NCI-H774 (cell line): ENCODE measurements around the gene GPR153.
A peak's percentile ranks its signal among the peaks of the same experiment; 100 is the strongest.

Experiments used
- DNase-seq: peaks from one replicate; lab custom pipeline; 2025; lab: John Stamatoyannopoulos, UW

Gene GPR153

DNA sequence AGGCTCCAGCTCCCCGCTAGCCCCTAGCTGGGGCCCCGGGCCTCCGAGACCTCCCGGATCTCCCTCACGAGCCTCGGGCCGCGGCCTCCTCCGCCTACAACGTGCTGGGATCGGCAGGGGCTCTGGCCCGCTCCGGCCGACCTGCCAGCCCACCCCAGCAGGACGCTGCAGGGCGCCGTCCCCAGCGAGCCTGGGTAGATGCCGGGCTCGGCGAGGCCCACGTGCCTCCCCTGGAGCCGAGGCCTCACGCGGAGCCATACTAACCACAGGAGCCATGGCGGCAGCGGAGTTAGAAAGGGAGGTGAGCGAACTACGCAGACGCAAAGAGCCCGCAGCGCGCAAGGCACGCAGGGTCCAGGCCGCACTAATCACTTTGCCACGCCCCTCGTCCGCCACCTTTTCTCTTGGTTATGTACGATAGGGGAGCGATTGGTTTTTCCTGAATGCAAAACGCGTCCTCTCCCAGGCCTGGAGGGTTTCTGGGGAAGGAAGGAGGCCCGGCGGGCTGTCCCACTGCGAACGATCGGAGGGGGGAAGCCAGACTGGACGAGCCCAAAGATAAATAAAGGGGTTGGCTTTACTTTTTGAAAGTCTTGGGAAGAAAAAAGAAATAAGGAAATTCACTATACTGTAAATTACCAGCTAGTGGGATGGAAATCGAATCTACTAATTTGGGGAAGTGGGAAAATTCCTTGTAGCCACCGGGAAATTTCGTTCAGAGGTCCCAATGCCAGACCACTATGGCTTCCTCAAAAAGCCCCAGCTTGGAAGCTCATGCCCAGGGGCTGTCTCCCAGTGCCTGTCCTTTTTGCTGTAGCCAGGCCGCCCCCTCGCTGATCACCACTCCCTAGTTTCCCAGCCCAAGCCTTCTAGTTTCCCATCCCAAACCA is 61.4 kb downstream of the GPR153 start, which contains the start of gene RPL22:
TSS of gene RPL22 (minus strand) at position 298 of the 890 bp plus-strand sequence. CDS start at position 276, 22 bp downstream.
- DNase-seq = peak; percentile 84

DNA sequence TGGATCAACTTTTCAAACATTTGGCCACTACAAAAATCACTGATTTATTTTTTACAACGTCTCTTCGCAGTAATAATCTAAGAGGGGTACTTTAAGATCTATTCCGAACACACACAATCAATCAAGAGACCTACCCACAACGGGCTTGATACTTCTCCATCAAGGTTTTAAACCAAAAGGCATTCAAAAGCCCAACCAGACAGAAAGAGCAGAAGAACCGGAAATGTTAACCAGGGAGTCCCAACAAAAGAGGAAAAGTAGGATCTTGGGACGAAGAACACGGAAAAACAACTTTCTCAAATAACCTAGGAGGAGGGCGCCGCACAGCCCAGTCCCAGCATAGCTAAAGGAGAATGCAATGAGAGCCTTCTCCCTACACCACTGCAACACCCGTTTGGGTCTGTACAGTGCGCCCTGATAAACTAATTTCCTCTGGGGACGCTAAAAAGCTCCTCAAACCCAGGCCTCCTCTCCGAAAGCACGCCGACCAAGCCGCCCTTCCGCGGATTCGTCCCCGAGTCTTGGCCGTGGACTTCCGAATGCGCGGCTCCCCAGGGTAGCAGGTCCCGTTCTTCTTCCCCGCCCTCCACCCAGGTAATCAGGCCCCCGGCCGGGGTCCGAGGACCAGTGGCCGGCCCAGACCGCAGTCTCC is 62.1 kb downstream of the GPR153 start:
- DNase-seq = no peak

DNA sequence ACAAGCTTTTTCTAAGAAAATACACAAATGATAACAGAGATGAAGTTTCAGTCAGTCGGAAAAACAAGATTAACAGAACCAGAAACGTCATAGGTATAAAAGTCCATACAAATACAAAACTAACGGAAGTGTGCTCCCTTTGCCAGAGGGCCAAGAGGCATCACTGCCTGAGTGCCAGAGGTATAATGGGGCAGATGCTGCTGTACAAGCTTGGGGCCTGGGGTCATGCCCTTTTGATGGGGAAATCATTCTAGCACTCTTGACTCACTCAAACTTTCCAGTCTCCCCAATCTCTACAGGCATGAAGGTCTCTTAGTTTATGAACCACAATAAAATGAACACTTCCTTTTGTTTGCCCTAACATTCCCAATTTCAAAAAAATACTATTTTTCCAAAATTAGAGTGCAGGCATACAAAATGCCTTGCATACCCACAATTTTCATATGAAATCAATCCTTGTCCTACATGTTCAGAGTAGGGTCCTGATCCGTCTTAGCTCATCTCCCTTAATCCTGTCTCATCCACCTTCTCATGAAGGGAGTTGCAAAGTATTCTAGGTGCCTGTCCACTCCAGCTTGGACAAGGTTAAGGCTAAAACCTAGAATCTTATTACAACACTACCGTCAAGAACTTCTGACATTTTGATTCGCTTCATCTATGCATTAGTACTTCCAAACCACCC is 63.0 kb downstream of the GPR153 start:
- DNase-seq = no peak
